A172 (cell line): ENCODE data around the gene FAM240B. TPM values are rescaled to one million over a fixed set of nuclear protein-coding genes. Genes with fewer than 3 reads are reported as not detected.

Experiments
- DNase-seq: peaks from one replicate; pipeline ENCODE4 v3.0.0-alpha.2; 2015; ENCODE audit warnings: low spot score
- total RNA-seq: library from RNA; depleted of rRNA; stranded (reverse); fragments of >200 nt; shearing (Covaris generic); gene quantifications from 2 replicates; pipeline ENCODE4 v1.2.3, GENCODE V29; 2014; rRNA removed

The FAM240B gene
- total RNA-seq, 1 experiment from 2014 or later = not detected

DNA sequence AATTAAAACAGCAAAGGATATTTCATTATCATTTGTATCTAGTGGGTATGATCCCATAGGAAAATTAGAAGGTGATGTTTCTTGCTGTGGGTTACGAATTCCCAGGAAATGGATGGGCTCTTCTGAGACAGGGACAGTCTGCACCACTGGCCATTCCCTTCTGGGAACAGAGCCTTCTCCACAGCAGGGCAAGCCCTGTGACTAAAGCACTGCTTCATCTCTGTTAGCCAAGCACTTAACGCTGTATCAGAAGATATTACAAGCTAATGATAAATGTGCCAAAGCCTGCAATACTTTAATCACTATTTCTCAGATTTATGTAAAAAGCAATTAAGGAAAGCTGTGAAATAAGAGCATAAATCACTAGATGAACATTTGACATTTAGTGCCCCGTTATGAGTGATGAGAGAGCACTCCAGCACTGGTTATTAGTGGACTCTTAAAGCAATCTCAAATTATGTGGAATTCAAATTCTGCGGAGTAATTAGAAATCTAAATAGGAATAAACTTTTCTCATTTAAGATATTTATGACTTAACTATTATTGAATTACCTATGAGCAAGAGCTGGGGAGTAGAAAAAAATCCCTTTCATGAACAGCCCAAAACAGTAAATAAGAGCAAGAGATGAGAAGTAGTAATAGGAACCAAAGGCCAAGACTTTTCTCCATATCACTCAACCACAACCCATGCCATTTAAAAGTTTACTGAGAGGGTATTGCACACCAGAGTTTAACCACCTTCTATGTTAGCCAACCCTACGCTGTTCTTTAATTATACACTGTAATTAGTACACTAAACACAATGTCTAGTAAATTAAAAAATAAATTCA is 49.2 kb downstream of the FAM240B start:
- DNase-seq = no peak

DNA sequence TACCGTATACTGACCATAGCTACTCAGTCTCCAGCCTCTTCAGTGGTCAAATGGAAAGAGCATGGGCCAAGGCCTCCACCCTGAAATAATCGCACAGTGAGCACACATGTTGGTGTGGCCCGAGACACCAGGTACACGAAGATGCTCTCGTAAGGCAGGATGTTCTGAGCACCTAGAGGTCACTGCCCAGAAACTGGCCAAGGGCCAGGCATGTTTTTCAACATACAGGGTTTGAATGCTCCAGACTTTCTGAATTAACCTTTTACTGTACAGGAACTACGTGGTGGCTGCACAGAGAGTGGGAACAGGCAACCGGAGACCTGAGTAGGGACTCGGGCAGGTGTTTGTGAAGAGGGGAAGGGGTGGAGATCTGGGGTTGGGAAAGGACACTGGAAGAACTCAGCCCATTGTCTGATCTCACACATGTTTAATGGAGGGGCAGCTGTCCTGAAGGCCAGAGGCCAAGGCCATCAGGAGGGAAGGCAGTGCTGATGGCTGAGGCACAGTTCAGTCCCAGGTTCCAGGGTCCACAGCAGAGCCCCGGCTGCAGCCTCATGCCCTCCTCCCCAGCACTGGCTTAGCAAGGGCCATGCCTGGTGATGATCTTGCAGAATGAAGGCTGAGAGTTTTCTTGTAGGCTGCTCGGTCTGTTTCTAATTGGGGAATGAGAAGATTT is 51.0 kb downstream of the FAM240B start:
- no peak for DNase-seq

DNA sequence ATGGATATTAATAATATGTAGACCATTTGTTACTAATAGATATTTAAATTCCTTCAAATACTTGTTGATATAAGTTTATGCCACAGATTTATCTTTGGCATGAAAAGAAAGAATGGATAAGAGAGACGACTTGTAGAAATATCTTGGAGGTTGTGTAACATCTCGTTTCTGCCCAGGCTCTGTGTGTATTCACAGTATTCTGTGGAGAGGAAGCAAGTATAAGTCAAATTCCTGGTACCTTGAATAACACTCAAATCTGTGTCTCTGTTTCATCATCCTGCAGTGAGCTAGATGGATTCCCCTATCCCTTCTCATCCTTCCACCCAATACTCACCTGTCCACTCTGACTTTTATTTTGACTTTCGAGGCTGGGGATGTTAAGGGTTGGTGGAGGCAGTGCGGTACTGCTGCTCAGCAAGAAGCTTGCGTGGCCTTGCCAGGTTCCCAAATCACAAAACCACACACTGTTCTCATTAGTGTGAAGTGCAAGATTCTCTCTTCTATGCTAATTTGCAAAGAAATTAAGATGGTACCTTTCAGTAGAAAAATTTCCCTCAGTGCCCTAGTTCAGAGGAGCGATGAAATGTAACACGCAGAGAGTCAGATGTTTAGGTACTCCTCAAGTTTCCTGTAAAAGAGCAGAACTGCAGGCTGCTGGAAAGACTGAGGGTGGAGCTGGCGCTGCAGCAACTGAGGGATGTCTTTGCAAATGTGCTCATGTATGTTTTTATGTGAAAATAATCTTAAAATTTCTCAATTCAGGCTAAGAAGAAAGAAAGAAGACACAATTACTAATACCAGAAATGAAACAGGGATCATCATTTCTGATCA is 57.0 kb downstream of the FAM240B start:
- DNase-seq = no peak

DNA sequence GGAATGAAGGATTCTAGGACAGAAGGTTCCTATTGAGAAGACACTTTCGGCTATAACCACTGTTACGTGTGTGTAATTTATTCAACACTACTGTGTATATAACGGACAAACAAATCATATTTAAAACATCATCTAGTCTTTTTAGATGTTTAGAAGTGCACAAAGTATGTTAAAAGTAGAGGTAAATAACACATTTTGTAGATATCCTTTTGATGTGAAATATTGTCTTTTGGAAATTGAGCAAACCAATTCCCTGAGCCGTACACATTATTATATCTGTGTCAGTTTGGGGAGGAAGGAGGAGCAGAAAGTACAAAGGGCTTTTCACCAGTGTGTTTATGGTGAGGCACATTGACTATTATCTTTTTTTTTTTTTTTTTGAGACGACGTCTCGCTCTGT is 60.4 kb downstream of the FAM240B start:
- DNase-seq = no peak

DNA sequence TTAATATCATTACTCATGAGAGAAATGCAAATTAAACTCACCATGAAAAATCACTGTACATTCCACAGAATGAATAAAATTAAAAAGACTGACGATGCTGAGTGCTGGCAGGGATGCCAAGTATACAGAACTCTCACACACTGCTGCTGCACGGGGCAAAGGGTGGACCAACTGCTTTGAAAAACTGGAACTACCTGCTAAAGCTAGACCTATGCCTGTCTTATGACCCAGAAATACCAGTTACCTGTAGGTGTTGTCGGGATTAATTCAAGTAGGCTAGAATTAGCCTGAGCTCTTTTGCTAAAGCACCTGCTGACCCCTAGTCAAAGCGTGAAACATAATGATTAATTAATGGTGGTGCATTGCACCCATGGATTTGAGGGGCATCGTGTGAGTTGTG is 63.0 kb downstream of the FAM240B start:
- DNase-seq = no peak

DNA sequence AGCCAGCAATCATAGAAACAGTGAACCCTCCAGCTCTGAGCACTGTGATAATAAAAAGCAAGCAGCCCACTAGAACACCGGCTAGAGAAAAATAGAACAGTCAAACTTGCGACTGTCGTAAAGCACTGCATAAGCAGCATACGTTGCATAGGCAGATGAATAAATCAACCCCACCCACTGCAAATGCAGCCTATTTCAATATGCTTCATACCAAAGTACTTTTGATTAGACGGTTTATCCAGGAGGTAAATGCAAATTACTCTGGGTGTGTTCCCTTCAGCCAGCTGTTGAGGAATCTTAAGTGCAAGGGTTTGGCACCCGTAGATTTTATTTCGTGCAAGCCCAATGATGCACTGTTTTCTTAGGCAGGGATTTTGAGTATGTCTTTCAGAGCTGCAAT is 67.4 kb downstream of the FAM240B start:
- no peak for DNase-seq

DNA sequence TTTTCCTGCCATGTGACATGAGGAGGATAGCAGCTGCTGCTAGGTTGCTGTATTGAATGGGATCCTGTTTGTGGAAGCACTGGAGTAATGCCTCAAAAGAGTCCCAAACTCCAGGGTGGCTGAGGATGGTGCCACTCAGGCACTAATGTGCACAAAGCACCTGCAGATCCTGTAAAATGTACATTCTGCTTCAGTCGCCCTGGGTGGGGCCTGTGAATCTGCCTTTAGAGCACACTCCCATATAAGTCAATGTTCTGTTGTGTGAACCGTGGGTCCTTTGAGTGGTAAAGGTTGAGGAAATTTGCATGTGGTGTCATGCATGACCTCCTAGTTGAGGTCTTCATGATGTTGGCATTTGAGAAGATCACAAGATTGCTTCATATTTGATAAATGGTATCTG is 67.9 kb downstream of the FAM240B start:
- no peak for DNase-seq

DNA sequence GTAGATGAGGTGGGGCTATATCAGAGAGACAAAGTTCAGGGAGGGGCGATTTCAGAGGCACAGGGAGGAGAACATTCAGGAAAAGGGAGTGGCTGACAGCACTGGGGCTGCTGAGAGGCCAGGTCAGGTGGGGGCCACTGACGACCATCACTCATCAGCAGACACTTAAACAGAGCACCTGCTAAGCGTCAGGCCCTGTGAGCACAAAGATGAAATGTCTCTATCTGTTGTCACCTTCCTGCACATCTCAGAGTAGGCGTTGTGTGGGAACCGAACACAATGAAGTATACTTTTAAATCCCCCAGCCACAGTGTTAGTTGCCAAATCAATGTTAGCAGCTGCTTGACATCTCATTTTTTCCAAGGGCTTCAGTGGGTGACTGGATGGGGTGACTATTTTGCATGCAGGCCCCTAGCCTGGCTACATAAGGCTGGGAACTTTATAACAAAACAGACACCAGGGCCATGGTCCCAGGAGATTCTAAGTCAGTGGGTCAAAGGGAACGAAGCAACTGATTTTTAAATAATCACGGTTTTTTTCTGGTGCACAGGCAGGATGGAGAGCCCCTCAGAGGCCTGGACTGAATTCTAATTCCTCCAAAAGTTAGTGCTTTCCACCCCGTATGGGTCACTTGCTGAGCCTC is 68.4 kb downstream of the FAM240B start:
- no peak for DNase-seq

DNA sequence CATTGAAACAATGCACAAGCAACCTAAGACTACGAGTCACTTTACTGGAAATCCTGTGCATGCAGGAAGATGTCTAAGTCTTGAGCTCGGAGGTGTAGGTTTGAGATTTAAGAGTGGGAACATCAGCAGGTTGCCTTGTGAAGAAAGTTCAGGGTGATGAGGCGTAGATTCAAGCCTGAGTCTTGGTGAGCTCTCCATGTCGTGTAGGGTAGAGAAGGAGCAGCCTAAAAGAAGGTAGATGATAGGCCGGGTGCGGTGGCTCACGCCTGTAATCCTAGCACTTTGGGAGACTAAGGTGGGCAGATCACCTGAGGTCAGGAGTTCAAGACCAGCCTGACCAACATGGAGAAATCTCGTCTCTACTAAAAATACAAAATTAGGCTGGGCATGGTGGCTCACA is 69.4 kb downstream of the FAM240B start:
- no peak for DNase-seq

DNA sequence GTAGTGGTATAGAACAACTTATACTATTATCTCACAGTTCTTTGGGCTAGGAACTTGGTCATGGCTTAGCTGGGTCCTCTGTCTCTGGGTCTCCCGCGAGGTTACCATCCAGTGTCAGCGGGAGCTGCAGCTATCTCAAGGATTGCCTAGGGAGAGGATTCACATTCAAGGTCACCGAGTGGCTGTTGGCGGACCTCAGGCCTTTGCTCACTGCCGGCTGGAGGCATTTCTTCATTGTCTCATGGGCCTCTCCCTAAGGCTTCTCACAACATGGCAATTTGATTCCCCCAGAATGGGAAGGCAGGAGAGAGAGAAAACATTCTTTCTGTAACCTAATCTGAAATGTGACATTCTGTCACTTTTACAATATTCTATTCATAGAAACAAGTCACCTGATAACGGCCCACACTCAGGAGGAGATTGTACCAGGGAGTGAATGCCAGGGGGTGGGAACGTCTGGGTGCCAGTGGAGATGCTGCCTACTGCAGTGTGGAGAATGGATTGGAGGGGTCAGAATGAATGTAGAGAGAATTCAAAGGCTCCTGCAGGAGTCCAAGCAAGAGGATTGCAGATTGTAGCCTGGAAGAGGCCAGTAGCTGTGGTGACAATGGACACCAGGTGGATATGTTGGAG is 70.1 kb downstream of the FAM240B start:
- no peak for DNase-seq

DNA sequence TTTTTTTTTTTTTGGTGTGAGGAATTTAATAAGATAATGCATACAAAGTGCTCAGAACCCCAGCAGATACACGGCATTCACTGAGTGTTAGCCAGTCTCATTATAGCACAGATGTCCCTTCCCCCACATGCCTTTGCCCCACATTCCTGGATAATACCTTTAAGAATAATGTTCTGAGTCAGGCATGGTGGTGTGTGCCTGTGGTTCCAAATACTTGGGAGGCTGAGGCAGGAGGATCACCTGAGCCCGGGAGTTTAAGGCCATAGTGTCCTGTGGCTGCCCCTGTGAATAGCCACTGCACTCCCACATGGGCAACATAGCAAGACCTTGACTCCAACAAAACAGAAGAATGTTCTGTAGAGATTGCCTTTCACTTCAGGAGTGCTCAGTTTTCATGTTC is 75.3 kb downstream of the FAM240B start:
- no peak for DNase-seq

Other genes starting within 250 kb of the FAM240B start
- gene ANKRD18A, start 99.5 kb downstream of the FAM240B start, total RNA-seq = 0.10 TPM in 1 of 2 replicates, not detected in the other